GM23248 (cell line): ENCODE results near the gene CLDN4.

ENCODE experiments used
- EZH2 ChIP-seq: fragments of 200-600 bp; sonication (generic); IDR thresholded peaks from 2 replicates; pipeline ENCODE4 v1.6.1; 2018; ENCODE audit warnings: antibody characterized with exemption, mild to moderate bottlenecking; ENCODE audit not compliant: insufficient read depth, poor library complexity, severe bottlenecking
- EZH2phosphoT487 ChIP-seq: fragments of 200-600 bp; sonication (generic); IDR thresholded peaks from 2 replicates; pipeline ENCODE4 v1.6.1; 2018; ENCODE audit warnings: antibody characterized with exemption, moderate library complexity, mild to moderate bottlenecking, low read depth; ENCODE audit not compliant: insufficient read depth

DNA sequence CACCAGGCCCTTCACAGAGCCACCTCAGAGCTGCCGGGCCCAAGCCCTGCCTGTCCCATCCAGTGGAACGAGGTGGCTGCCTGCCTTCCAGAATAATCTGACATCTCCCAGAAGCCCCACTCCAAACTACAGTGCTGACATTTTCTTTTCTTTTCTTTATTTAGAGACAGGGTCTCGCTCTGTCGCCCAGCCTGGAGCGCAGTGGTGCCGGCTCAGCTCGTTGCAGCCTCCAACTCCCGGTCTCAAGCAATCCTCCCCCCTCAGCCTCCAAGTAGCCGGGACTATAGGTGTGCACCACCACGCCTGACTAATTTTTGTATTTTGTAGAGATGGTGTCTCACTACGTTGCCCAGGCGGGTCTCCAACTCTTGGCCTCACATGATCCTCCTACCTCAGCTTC is 30.5 kb downstream of the CLDN4 start:
- TF ChIP-seq EZH2 (no peak), EZH2phosphoT487 (no peak)
